H1 (cell line): Measurements from ENCODE around the gene COL20A1. TPM values are rescaled to one million over a fixed set of nuclear protein-coding genes. Genes with fewer than 3 reads are reported as not detected.

Source experiments
- ATF2 ChIP-seq: IDR thresholded peaks from 2 replicates; pipeline ENCODE4 v1.6.1; 2012; ENCODE audit warnings: low read length, inconsistent platforms
- ATF3 ChIP-seq: IDR thresholded peaks from 2 replicates; pipeline ENCODE4 v1.6.1; 2011; ENCODE audit warnings: low read depth, mild to moderate bottlenecking, low read length; ENCODE audit not compliant: insufficient read depth
- FOSL1 ChIP-seq: IDR thresholded peaks from 2 replicates; pipeline ENCODE4 v1.6.1; 2011; ENCODE audit warnings: mild to moderate bottlenecking, low read depth, low read length, moderate library complexity; ENCODE audit not compliant: insufficient read depth
- RNF2 ChIP-seq: fragments of 200-900, 300-1000 bp; sonication (generic); IDR thresholded peaks from 2 replicates; pipeline ENCODE4 v1.7.1; 2016; ENCODE audit warnings: borderline replicate concordance, low read depth, mild to moderate bottlenecking, antibody characterized with exemption, low read length; ENCODE audit not compliant: poor library complexity, severe bottlenecking; ENCODE audit errors: missing control alignments
- polyA plus RNA-seq, 7 experiments: library from polyadenylated mRNA; depleted of rRNA in 3 of 7; stranded (reverse) in 5 of 7; unstranded in 2 of 7; fragments of >200 nt in 5 of 7; fragments of 200-250 nt in 2 of 7; gene quantifications; 1 replicate in 5 of 7; 2 replicates in 1 of 7; 4 replicates in 1 of 7; pipeline versions ENCODE4 v1.2.1 to v1.2.3, GENCODE V29; 2011 to 2013; ENCODE audit warnings: missing spikeins in 2 of 7, mixed read lengths in 2 of 7
- total RNA-seq: library from RNA; stranded (reverse); fragmentation: NEBNext Ultra II Directional; extraction: Animal tissue kit (Norgen Biotek cat#: 25700); gene quantifications from 2 replicates; pipeline ENCODE4 v1.2.1, GENCODE V29; 2021

The COL20A1 gene
- total and polyA plus RNA-seq, 2 of the 8 experiments (the other 6 are each of a cell fraction or from before 2014, with no cell fraction given): 0.19 to 0.21 TPM

GRCh38 chr20:63316502-63316921 is 23.5 kb downstream of the COL20A1 start (continued):
- TF ChIP-seq ATF2 (no peak), ATF3 (no peak), RNF2 (no peak), FOSL1 (no peak)
